Suprapubic skin (tissue), 4 donors: ENCODE data around the gene PREX1.

ENCODE experiments used
- POLR2A ChIP-seq, 2 donors: fragments of 450-650 bp; IDR thresholded peaks; one replicate each; pipeline ENCODE4 v1.6.1; 2017; ENCODE audit warnings: antibody characterized with exemption in 2 of 2, mild to moderate bottlenecking in 2 of 2, moderate library complexity in 2 of 2
- POLR2AphosphoS5 ChIP-seq, 3 donors: sonication (generic); formaldehyde crosslinking; IDR thresholded peaks; one replicate each; pipeline ENCODE4 v1.6.1; 2017; ENCODE audit warnings: antibody characterized with exemption in 3 of 3
- TF ChIP-seq, protein P1 (sequence below), 2 donors: fragments of 200-600 bp in 1 of 2; fragments of 450-650 bp in 1 of 2; sonication (generic) in 1 of 2; IDR thresholded peaks; one replicate each; pipeline ENCODE4 v1.5.1; 2016 to 2019; ENCODE audit warnings: antibody characterized with exemption in 2 of 2, mild to moderate bottlenecking in 1 of 2, moderate library complexity in 1 of 2

DNA sequence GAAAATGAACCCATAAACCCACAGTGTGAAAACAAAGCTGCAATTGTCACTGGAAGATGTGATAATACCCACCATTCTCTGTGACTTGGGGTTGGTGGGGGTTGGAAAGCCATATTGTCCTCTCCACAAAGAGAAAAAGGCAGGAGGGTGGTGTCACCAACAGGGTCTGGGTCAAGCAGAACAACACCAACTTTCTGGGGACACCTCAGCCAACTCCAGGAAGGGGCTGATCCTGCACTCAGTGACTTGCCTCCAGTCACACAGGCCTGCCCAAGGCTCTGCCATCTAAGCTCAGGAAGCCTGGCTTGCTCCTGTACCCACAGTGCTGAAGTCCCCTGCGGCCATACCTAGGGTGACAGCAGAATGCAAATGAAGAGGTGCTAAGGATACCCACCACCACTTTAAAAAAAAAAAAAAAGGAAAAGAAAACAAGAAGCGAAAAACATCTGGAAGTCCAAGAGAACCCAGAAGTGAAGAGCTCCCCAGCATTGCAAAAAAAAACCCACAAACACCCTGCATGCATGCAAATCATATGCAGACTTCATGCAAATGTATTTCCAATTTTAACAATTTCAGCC, 110.6 kb downstream of the PREX1 start:
- TF ChIP-seq, protein P1, sequence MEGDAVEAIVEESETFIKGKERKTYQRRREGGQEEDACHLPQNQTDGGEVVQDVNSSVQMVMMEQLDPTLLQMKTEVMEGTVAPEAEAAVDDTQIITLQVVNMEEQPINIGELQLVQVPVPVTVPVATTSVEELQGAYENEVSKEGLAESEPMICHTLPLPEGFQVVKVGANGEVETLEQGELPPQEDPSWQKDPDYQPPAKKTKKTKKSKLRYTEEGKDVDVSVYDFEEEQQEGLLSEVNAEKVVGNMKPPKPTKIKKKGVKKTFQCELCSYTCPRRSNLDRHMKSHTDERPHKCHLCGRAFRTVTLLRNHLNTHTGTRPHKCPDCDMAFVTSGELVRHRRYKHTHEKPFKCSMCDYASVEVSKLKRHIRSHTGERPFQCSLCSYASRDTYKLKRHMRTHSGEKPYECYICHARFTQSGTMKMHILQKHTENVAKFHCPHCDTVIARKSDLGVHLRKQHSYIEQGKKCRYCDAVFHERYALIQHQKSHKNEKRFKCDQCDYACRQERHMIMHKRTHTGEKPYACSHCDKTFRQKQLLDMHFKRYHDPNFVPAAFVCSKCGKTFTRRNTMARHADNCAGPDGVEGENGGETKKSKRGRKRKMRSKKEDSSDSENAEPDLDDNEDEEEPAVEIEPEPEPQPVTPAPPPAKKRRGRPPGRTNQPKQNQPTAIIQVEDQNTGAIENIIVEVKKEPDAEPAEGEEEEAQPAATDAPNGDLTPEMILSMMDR (IDR thresholded peaks at IDR 0.05) = no peak
- TF ChIP-seq POLR2AphosphoS5 (IDR thresholded peaks at IDR 0.05) (no peak), POLR2A (IDR thresholded peaks at IDR 0.05) (no peak)
